GM12891 (cell line): ENCODE measurements around the gene TRAF1.

Experiments
- PAX5 ChIP-seq: IDR thresholded peaks from 2 replicates; pipeline ENCODE4 v1.6.1; 2011; ENCODE audit warnings: low read length, moderate library complexity, mild to moderate bottlenecking; ENCODE audit not compliant: insufficient read depth, severe bottlenecking
- POLR2A ChIP-seq: IDR thresholded peaks from 2 replicates; pipeline ENCODE4 v1.6.1; 2011; ENCODE audit warnings: low read depth, low read length, control low read depth
- POLR2AphosphoS5 ChIP-seq: IDR thresholded peaks from 2 replicates; pipeline ENCODE4 v1.6.1; 2011; ENCODE audit warnings: low read depth, low read length, control low read depth
- POU2F2 ChIP-seq: IDR thresholded peaks from 2 replicates; pipeline ENCODE4 v1.6.1; 2011; ENCODE audit warnings: low read depth, mild to moderate bottlenecking, control low read depth, low read length, moderate library complexity
- TAF1 ChIP-seq: IDR thresholded peaks from 2 replicates; pipeline ENCODE4 v1.6.1; 2011; ENCODE audit warnings: low read depth, low read length, control low read depth

DNA sequence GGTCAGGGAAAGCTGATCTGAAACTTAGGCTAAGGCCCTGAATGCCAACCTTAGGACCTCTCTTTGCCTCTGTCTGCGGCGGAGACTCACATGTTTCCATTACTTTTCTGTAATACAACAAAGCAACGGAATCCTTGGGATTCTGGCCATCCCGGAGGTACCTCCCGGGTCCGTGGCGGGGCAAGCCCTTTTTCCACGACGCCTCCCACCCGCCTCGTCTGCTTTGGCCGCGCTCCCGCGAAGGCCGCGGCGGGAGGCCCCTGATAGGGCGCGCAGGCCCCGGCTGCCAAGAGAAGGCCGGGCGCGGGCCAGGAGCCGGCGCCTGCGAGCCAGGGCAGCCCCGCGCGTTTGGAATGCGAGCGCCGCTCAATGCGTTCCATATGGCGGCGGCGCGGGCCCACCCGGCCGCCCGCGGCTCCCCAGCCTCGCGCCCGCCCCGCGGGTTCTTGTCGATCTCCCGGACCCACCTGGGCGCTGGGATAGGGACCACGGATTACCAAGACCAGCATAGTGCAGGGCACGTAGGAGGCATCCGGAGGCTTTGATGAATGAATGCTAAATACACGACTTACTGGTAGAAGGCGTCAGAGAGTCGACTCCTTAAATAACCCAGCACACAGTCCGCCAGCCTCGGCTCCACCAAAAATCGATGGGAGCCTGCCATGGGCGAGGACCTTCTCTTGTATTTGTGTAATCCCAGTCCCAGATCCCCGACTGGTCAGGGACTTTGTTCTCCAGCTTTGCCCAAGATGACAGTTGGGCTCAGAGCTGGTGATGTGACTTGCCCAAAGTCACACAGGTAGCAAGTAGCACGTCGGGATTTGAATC, 32.1 kb downstream of the TRAF1 start:
- TF ChIP-seq POU2F2 = no peak
- TF ChIP-seq POLR2AphosphoS5 = peak; percentile 35; the same call in 1 of the 2 replicates
- no peak; the same call in 1 of the 2 replicates for TF ChIP-seq POLR2A
- no peak for TF ChIP-seq TAF1
- no peak for TF ChIP-seq PAX5
